ENCODE data around the gene RAP1GAP2. TPM values are rescaled to one million over a fixed set of nuclear protein-coding genes. Genes with fewer than 3 reads are reported as not detected.

Gene RAP1GAP2
- total RNA-seq, 1 donor from 2014 or later = 57.2 TPM

GRCh38 chr17:2897605-2898004 is 101.4 kb downstream of the RAP1GAP2 start:
- no peak for DNase-seq (ENCODE audit: missing footprints)
- ATAC-seq = no peak
- intact Hi-C loops (cut with DNase I) = no loop called here

- no peak for DNase-seq (ENCODE audit: missing footprints)
- intact Hi-C loops (cut with DNase I) = no loop called here
- ATAC-seq = no peak
Observed at GRCh38 chr17:2898255-2898926, 102.2 kb downstream of the RAP1GAP2 start.

GRCh38 chr17:2899906-2900305 is 103.7 kb downstream of the RAP1GAP2 start:
- ATAC-seq (no peak), DNase-seq (ENCODE audit: missing footprints) (no peak)
- intact Hi-C loops (cut with DNase I) = loop anchor here (2.0 kb wide), 1 partner anchor 45 kb away; no protein-coding TSS in a partner anchor

GRCh38 chr17:2900842-2901241 is 104.6 kb downstream of the RAP1GAP2 start:
- DNase-seq (ENCODE audit: missing footprints) (no peak), ATAC-seq (no peak)
- intact Hi-C loops (cut with DNase I) = loop anchor here (2.0 kb wide), 1 partner anchor 46 kb away; no protein-coding TSS in a partner anchor

GRCh38 chr17:2901582-2901981 is 105.3 kb downstream of the RAP1GAP2 start:
- ATAC-seq (peak; percentile 59), DNase-seq (ENCODE audit: missing footprints) (no peak)
- intact Hi-C loops (cut with DNase I) = loop anchor here (2.0 kb wide), 1 partner anchor 47 kb away; no protein-coding TSS in a partner anchor

GRCh38 chr17:2902546-2902945 is 106.3 kb downstream of the RAP1GAP2 start:
- DNase-seq (ENCODE audit: missing footprints) (no peak), ATAC-seq (no peak)
- intact Hi-C loops (cut with DNase I) = no loop called here

GRCh38 chr17:2903193-2903974 is 107.1 kb downstream of the RAP1GAP2 start:
- ATAC-seq (no peak), DNase-seq (ENCODE audit: missing footprints) (no peak)
- intact Hi-C loops (cut with DNase I) = no loop called here

GRCh38 chr17:2904135-2904534 is 107.9 kb downstream of the RAP1GAP2 start:
- intact Hi-C loops (cut with DNase I) = no loop called here
- ATAC-seq = peak; percentile 73
- peak; percentile 76 for DNase-seq (ENCODE audit: missing footprints)

GRCh38 chr17:2905269-2905668 is 109.0 kb downstream of the RAP1GAP2 start:
- ATAC-seq (peak; percentile 77), DNase-seq (ENCODE audit: missing footprints) (peak; percentile 88)
- intact Hi-C loops (cut with DNase I) = no loop called here

- intact Hi-C loops (cut with DNase I) = no loop called here
Observed at GRCh38 chr17:2905696-2906501, 109.7 kb downstream of the RAP1GAP2 start.

GRCh38 chr17:2906901-2907300 is 110.7 kb downstream of the RAP1GAP2 start:
- intact Hi-C loops (cut with DNase I) = no loop called here
- DNase-seq (ENCODE audit: missing footprints) (no peak), ATAC-seq (no peak)

More at GRCh38 chr17:2905696-2906501, 109.7 kb downstream of the RAP1GAP2 start:
- DNase-seq (ENCODE audit: missing footprints) (no peak), ATAC-seq (peak; percentile 2)

- intact Hi-C loops (cut with DNase I) = no loop called here
- no peak for DNase-seq (ENCODE audit: missing footprints)
- ATAC-seq = no peak
Observed at GRCh38 chr17:2909175-2909845, 113.1 kb downstream of the RAP1GAP2 start.

- DNase-seq (ENCODE audit: missing footprints) (no peak), ATAC-seq (no peak)
- intact Hi-C loops (cut with DNase I) = no loop called here
Observed at GRCh38 chr17:2909846-2910234, 113.6 kb downstream of the RAP1GAP2 start.

GRCh38 chr17:2911035-2911754 is 115.0 kb downstream of the RAP1GAP2 start:
- intact Hi-C loops (cut with DNase I) = no loop called here
- DNase-seq (ENCODE audit: missing footprints) = no peak
- peak; percentile 22 for ATAC-seq

GRCh38 chr17:2911755-2912111 is 115.5 kb downstream of the RAP1GAP2 start:
- peak; percentile 47 for ATAC-seq
- no peak for DNase-seq (ENCODE audit: missing footprints)
- intact Hi-C loops (cut with DNase I) = no loop called here

GRCh38 chr17:2912754-2913153 is 116.5 kb downstream of the RAP1GAP2 start:
- intact Hi-C loops (cut with DNase I) = no loop called here
- DNase-seq (ENCODE audit: missing footprints) (no peak), ATAC-seq (no peak)

- DNase-seq (ENCODE audit: missing footprints) (peak; percentile 4), ATAC-seq (peak; percentile 23)
- intact Hi-C loops (cut with DNase I) = no loop called here
Observed at GRCh38 chr17:2916461-2916860, 120.2 kb downstream of the RAP1GAP2 start.

GRCh38 chr17:2921443-2921842 is 125.2 kb downstream of the RAP1GAP2 start:
- intact Hi-C loops (cut with DNase I) = no loop called here
- DNase-seq (ENCODE audit: missing footprints) (no peak), ATAC-seq (no peak)
